ENCODE results near the gene TIMM44. TPM values are rescaled to one million over a fixed set of nuclear protein-coding genes. Genes with fewer than 3 reads are reported as not detected.

TIMM44 gene
- total and polyA plus RNA-seq, 4 donors, result 17.7 to 35.8 (median 26.6) TPM

GRCh38 chr19:7947939-7948338, 4.5 kb upstream of the TIMM44 start:
- H3K4me3 ChIP-seq (ENCODE audit: low read depth in 1 of 3, low read length in 3 of 3), result no peak overlapping the region
- TF ChIP-seq HNF4A (conservative IDR thresholded peaks at IDR 0.05), result no peak
- no peak for TF ChIP-seq YY1 (IDR thresholded peaks at IDR 0.05)
- no peak for TF ChIP-seq MAX (IDR thresholded peaks at IDR 0.05)
- no peak for TF ChIP-seq TAF1 (conservative IDR thresholded peaks at IDR 0.05)
- TF ChIP-seq FOXA2 (IDR thresholded peaks at IDR 0.05), result no peak
- TF ChIP-seq NR2F2 (IDR thresholded peaks at IDR 0.05), result no peak
- TF ChIP-seq REST (IDR thresholded peaks at IDR 0.05), result no peak
- TF ChIP-seq JUND (IDR thresholded peaks at IDR 0.05), result no peak
- TF ChIP-seq RXRA (IDR thresholded peaks at IDR 0.05), result no peak
- TF ChIP-seq GABPA (IDR thresholded peaks at IDR 0.05 in 1 of 2, conservative IDR thresholded peaks at IDR 0.05 in 1 of 2), result no peak
- TF ChIP-seq RAD21 (IDR thresholded peaks at IDR 0.05), result no peak
- no peak for TF ChIP-seq CTCF (IDR thresholded peaks at IDR 0.05; ENCODE audit: low read depth, low read length, missing input control)
- TF ChIP-seq ATF3 (IDR thresholded peaks at IDR 0.05), result no peak
- TF ChIP-seq SP1 (IDR thresholded peaks at IDR 0.05), result no peak
- no peak for TF ChIP-seq FOXA1 (IDR thresholded peaks at IDR 0.05)
- TF ChIP-seq HNF4G (IDR thresholded peaks at IDR 0.05), result no peak
- TF ChIP-seq EGR1 (IDR thresholded peaks at IDR 0.05; ENCODE audit: low read depth in 2 of 2), result no peak
- TF ChIP-seq ZBTB33 (IDR thresholded peaks at IDR 0.05), result no peak
- H3K4me1 ChIP-seq (ENCODE audit: control insufficient read depth in 4 of 4, insufficient read depth in 4 of 4, low read length in 3 of 4), result peaks cover 0 to 19% (median 12%) of the 10 kb centered on the region in 4 donors
- no peaks in the 10 kb centered on the region for H3K36me3 ChIP-seq (ENCODE audit: control insufficient read depth in 4 of 4, insufficient read depth in 3 of 4, low read depth in 1 of 4, low read length in 3 of 4)
- no peak overlapping the region for H3K27ac ChIP-seq (ENCODE audit: low read depth in 1 of 2, low read length in 2 of 2)
- no peaks in the 10 kb centered on the region for H3K27me3 ChIP-seq (ENCODE audit: control insufficient read depth in 4 of 4, insufficient read depth in 4 of 4, low read length in 3 of 4)
- DNase-seq (ENCODE audit: low spot score), result no peak
- no peak overlapping the region for H3K9ac ChIP-seq (ENCODE audit: low read depth in 1 of 2, low read length in 2 of 2)
- 96% methylated on average over 4 of the region's 4 CpGs for WGBS
- no peaks in the 10 kb centered on the region for H3K9me3 ChIP-seq (ENCODE audit: control insufficient read depth in 4 of 4, low read length in 3 of 4)
